HG03039 (cell line): Measurements from ENCODE around the gene RABL2B.

Experiments used
- ATAC-seq: cut with Tn5 transposase; IDR thresholded peaks from one replicate; pipeline ENCODE4 v1.9.1; 2021; ENCODE audit warnings: mild to moderate bottlenecking, moderate library complexity; ENCODE audit not compliant: unreplicated experiment

Gene RABL2B

GRCh38 chr22:50723991-50724390 lies 59.4 kb downstream of the RABL2B start:
- ATAC-seq, result no peak

- ATAC-seq, result no peak
These were observed 60.6 kb downstream of the RABL2B start for GRCh38 chr22:50722716-50723428.

- no peak for ATAC-seq
These were observed 61.3 kb downstream of the RABL2B start for GRCh38 chr22:50722048-50722701.

DNA sequence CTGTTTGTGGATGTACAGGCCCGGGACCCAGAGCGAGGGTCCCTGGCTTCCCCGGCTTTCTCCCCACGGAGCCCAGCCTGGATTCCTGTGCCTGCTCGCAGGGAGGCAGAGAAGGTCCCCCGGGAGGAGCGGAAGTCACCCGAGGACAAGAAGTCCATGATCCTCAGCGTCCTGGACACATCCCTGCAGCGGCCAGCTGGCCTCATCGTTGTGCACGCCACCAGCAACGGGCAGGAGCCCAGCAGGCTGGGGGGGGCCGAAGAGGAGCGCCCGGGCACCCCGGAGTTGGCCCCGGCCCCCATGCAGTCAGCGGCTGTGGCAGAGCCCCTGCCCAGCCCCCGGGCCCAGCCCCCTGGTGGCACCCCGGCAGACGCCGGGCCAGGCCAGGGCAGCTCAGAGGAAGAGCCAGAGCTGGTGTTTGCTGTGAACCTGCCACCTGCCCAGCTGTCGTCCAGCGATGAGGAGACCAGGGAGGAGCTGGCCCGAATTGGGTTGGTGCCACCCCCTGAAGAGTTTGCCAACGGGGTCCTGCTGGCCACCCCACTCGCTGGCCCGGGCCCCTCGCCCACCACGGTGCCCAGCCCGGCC lies 62.1 kb downstream of the RABL2B start:
- ATAC-seq, result no peak

DNA sequence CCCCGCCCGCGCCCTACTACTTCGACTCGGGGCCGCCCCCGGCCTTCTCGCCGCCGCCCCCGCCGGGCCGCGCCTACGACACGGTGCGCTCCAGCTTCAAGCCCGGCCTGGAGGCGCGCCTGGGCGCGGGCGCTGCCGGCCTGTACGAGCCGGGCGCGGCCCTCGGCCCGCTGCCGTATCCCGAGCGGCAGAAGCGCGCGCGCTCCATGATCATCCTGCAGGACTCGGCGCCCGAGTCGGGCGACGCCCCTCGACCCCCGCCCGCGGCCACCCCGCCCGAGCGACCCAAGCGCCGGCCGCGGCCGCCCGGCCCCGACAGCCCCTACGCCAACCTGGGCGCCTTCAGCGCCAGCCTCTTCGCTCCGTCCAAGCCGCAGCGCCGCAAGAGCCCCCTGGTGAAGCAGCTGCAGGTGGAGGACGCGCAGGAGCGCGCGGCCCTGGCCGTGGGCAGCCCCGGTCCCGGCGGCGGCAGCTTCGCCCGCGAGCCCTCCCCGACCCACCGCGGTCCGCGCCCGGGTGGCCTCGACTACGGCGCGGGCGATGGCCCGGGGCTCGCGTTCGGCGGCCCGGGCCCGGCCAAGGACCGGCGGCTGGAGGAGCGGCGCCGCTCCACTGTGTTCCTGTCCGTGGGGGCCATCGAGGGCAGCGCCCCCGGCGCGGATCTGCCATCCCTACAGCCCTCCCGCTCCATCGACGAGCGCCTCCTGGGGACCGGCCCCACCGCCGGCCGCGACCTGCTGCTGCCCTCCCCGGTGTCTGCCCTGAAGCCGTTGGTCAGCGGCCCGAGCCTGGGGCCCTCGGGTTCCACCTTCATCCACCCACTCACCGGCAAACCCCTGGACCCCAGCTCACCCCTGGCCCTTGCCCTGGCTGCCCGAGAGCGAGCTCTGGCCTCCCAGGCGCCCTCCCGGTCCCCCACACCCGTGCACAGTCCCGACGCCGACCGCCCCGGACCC lies 62.9 kb downstream of the RABL2B start:
- no peak for ATAC-seq

DNA sequence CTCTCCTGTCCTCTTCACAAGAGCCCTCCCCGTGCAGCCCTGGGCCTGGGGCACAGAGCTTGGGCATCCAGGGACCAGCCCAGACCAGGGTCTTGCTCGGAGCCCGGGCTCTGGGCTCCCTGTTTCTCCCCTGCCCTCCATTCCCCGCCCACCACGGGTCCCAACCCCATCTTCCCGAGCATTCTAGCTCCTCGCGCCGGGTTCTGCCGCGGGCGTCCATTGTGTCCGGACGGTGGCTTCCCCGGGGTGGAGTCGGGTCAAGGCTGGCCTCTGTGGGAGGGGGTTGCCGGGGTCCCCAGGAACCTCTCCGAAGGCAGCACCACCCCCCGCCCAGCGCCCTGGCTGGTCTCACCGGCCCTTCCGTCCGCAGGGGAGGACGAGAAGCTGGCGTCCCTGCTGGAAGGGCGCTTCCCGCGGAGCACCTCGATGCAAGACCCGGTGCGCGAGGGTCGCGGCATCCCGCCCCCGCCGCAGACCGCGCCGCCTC lies 63.6 kb downstream of the RABL2B start:
- ATAC-seq, result no peak

GRCh38 chr22:50718352-50718709 lies 65.1 kb downstream of the RABL2B start:
- ATAC-seq, result no peak

- no peak for ATAC-seq
These were observed 65.6 kb downstream of the RABL2B start for GRCh38 chr22:50717709-50718351.
